Measurements from ENCODE around the gene OGA. TPM values are rescaled to one million over a fixed set of nuclear protein-coding genes. Genes with fewer than 3 reads are reported as not detected.

Gene OGA
- total and polyA plus RNA-seq, 9 of the 15 experiments (the other 6 are each of a cell fraction or from before 2014, with no cell fraction given): 13.5 to 73.5 (median 59.5) TPM

- peak; percentile 84 for TF ChIP-seq SMC3 (conservative IDR thresholded peaks at IDR 0.05; ENCODE audit: insufficient read depth, low read depth, low read length)
- TF ChIP-seq ESRRB (CRISPR knock-in tag; IDR thresholded peaks at IDR 0.05; ENCODE audit: borderline replicate concordance): no peak
- TF ChIP-seq GABPB1 (CRISPR knock-in tag; IDR thresholded peaks at IDR 0.05): no peak
- no peak for TF ChIP-seq ZNF354B (CRISPR knock-in tag; IDR thresholded peaks at IDR 0.05)
Observed at GRCh38 chr10:101780818-101781654, 37.2 kb downstream of the OGA start (continued).

GRCh38 chr10:101780187-101780817 is 37.9 kb downstream of the OGA start:
- H4K20me1 ChIP-seq (replicated peaks; ENCODE audit: control insufficient read depth, insufficient read depth, low read length): peaks cover 11% of the 10 kb centered on the region
- ChIA-PET POLR2A (interaction anchor here (0.9 kb wide), 1 partner anchor 192 kb away, joined by 4 read pairs; the partner anchor contains the start of genes DPCD and POLL), CTCF (ENCODE audit: low intra/inter-chr PET ratio) (interaction anchor here (1.1 to 2.6 kb wide), 2 partner anchors 178 to 566 kb away, joined by 5 to 32 read pairs; no protein-coding TSS in a partner anchor)
- no peak for FAIRE-seq
- intact Hi-C loops (cut with micrococcal nuclease) (loop anchor here (5.0 kb wide), 2 partner anchors 292 to 568 kb away; no protein-coding TSS in a partner anchor), in situ Hi-C loops (cut with MboI) (loop anchor here (5.0 kb wide), 1 partner anchor 173 kb away; no protein-coding TSS in a partner anchor)
- H3K36me3 ChIP-seq (ENCODE audit: control insufficient read depth, insufficient read depth, low read length): peaks cover 31% of the 10 kb centered on the region; the same call in 2 of the 3 replicates
- no peaks in the 10 kb centered on the region for H3K27me3 ChIP-seq (ENCODE audit: control insufficient read depth in 2 of 2, insufficient read depth in 2 of 2, low read length in 2 of 2)
- BruUV-seq (replicated peaks): no TSS peak
- H3K9me1 ChIP-seq (ENCODE audit: control insufficient read depth, insufficient read depth, low read length): no peaks in the 10 kb centered on the region
- no peak for ATAC-seq
- no peak overlapping the region for H2AFZ ChIP-seq (ENCODE audit: low read depth, low read length)
- H3K9me3 ChIP-seq (replicated peaks; ENCODE audit: control insufficient read depth, insufficient read depth, low read depth, low read length): no peaks in the 10 kb centered on the region
- no peak overlapping the region for H3K4me2 ChIP-seq (ENCODE audit: insufficient read depth, low read length)
- peaks cover 21% of the 10 kb centered on the region for H3K79me2 ChIP-seq (ENCODE audit: control insufficient read depth, insufficient read depth, low read length)
- no peak overlapping the region for H3K4me3 ChIP-seq
- no peak for DNase-seq (ENCODE audit: extremely low read depth in 1 of 4, low spot score in 3 of 4)
- H3K9ac ChIP-seq (ENCODE audit: insufficient read depth in 1 of 2, low read depth in 2 of 2, low read length in 2 of 2): no peak overlapping the region
- H3K27ac ChIP-seq (ENCODE audit: extremely low read depth, low read depth, low read length): no peak overlapping the region
- H3K4me1 ChIP-seq (replicated peaks in 1 of 2; ENCODE audit: control insufficient read depth in 2 of 2, insufficient read depth in 2 of 2, low read length in 2 of 2): peaks cover 17 to 51% of the 10 kb centered on the region in 2 experiments
- TF ChIP-seq ZBTB33 (CRISPR knock-in tag; IDR thresholded peaks at IDR 0.05) (peak; percentile 63; the same call in 1 of the 2 replicates), NFE2 (IDR thresholded peaks at IDR 0.05; ENCODE audit: low read depth) (no peak), RBFOX2 (IDR thresholded peaks at IDR 0.05; ENCODE audit: low read depth, low read length) (0 out of 2 replicates have a peak, but pooled peaks have one; percentile 3), GATAD2A (IDR thresholded peaks at IDR 0.05) (no peak), ZNF780A (CRISPR knock-in tag; IDR thresholded peaks at IDR 0.05) (no peak)
- WGBS (ENCODE audit: insufficient coverage, low coverage, missing lambda C conversion rate): 95% methylated on average over 4 of the region's 17 CpGs

Data from K562 (cell line).